K562 (cell line): ENCODE results near the gene LPA. TPM values are rescaled to one million over a fixed set of nuclear protein-coding genes. Genes with fewer than 3 reads are reported as not detected.
A peak's percentile ranks its signal among the peaks of the same experiment; 100 is the strongest.

Experiments
- ATAC-seq: fragments of 200-7000 bp; cut with Tn5 transposase; 3 replicates; pipeline ENCODE4 v1.9.1; 2020; ENCODE audit warnings: moderate library complexity
- BruUV-seq: library from RNA; stranded (reverse); fragments of 400-500 nt; replicated peaks from 2 replicates; lab custom pipeline; 2021; lab: Mats Ljungman, UMichigan
- CTCF ChIA-PET: fragments of 300-600 bp; formaldehyde crosslinking; extraction: SDS; loops from one replicate; lab custom pipeline; 2021; ENCODE audit warnings: low intra/inter-chr PET ratio; lab: Yijun Ruan, JAX
- POLR2A ChIA-PET: fragments of 300-600, 350-650 bp; sonication (Branson Sonifier 250); formaldehyde crosslinking; extraction: SDS; loops from one replicate; lab custom pipeline; 2021; ENCODE audit warnings: antibody characterized with exemption, inconsistent platforms; lab: Yijun Ruan, JAX
- DNase-seq, 4 experiments: peaks; one replicate each; pipeline versions ENCODE4 v3.0.0 to v3.0.0-alpha.2; 2011 to 2018; ENCODE audit warnings: low spot score in 3 of 4, mixed read lengths in 3 of 4; ENCODE audit errors: extremely low read depth in 1 of 4
- FAIRE-seq: peaks from 2 replicates; lab custom pipeline; 2011; peaks lifted over from hg19 to GRCh38; lab: Jason Lieb, UNC
- H2AFZ ChIP-seq: 2 replicates; pipeline ENCODE4 v1.6.0; 2011; ENCODE audit warnings: low read depth, low read length, control low read depth, inconsistent platforms
- H3K27ac ChIP-seq: fragments of 200-600 bp; 3 replicates; pipeline ENCODE4 v1.8.0; 2011; ENCODE audit warnings: low read depth, mild to moderate bottlenecking, control low read depth, inconsistent platforms, low read length, moderate library complexity, mixed read lengths; ENCODE audit errors: extremely low read depth
- H3K27me3 ChIP-seq, 2 experiments: fragments of 300-600 bp in 1 of 2; 2 replicates in 1 of 2; 3 replicates in 1 of 2; pipeline versions ENCODE4 v1.6.0 to v1.8.0; 2011; ENCODE audit warnings: inconsistent platforms in 2 of 2, low read length in 2 of 2, mild to moderate bottlenecking in 1 of 2, mixed read lengths in 1 of 2, moderate library complexity in 1 of 2; ENCODE audit not compliant: control insufficient read depth in 2 of 2, insufficient read depth in 2 of 2
- H3K36me3 ChIP-seq: fragments of 300-600 bp; 3 replicates; pipeline ENCODE4 v1.8.0; 2011; ENCODE audit warnings: mild to moderate bottlenecking, low read length, inconsistent platforms; ENCODE audit not compliant: control insufficient read depth, insufficient read depth
- H3K4me1 ChIP-seq, 2 experiments: fragments of 200-600 bp in 1 of 2; replicated peaks in 1 of 2; 2 replicates in 1 of 2; 3 replicates in 1 of 2; pipeline versions ENCODE4 v1.5.1 to v1.8.0; 2011; ENCODE audit warnings: inconsistent platforms in 2 of 2, low read length in 2 of 2, mild to moderate bottlenecking in 1 of 2, mixed read lengths in 1 of 2, moderate library complexity in 1 of 2; ENCODE audit not compliant: control insufficient read depth in 2 of 2, insufficient read depth in 2 of 2
- H3K4me2 ChIP-seq: 2 replicates; pipeline ENCODE4 v1.6.1; 2011; ENCODE audit warnings: low read length, control low read depth, inconsistent platforms, mixed read lengths; ENCODE audit not compliant: insufficient read depth
- H3K4me3 ChIP-seq: fragments of 200-600 bp; sonication (generic), shearing (Covaris generic); 2 replicates; pipeline ENCODE4 v1.5.1; 2016; ENCODE audit warnings: control low read depth, inconsistent platforms
- H3K79me2 ChIP-seq: fragments of 200-600 bp; 3 replicates; pipeline ENCODE4 v1.8.0; 2011; ENCODE audit warnings: low read length, inconsistent platforms; ENCODE audit not compliant: control insufficient read depth, insufficient read depth
- H3K9ac ChIP-seq, 2 experiments: 2 replicates each; pipeline versions ENCODE4 v1.6.0 to v1.6.1; 2011; ENCODE audit warnings: low read depth in 2 of 2, low read length in 2 of 2, control low read depth in 1 of 2, inconsistent platforms in 1 of 2, mild to moderate bottlenecking in 1 of 2, mixed read lengths in 1 of 2; ENCODE audit not compliant: insufficient read depth in 1 of 2
- H3K9me1 ChIP-seq: one replicate; pipeline ENCODE4 v1.6.0; 2011; ENCODE audit warnings: inconsistent platforms, mild to moderate bottlenecking, low read length, moderate library complexity; ENCODE audit not compliant: control insufficient read depth, insufficient read depth
- H3K9me3 ChIP-seq: replicated peaks from 2 replicates; pipeline ENCODE4 v1.5.1; 2011; ENCODE audit warnings: low read depth, low read length, inconsistent platforms; ENCODE audit not compliant: control insufficient read depth, insufficient read depth
- H4K20me1 ChIP-seq: replicated peaks from 2 replicates; pipeline ENCODE4 v1.6.1; 2011; ENCODE audit warnings: low read length, inconsistent platforms, mixed read lengths; ENCODE audit not compliant: control insufficient read depth, insufficient read depth
- FOSL1 ChIP-seq: fragments of 200-800 bp; sonication (Bioruptor generic); conservative IDR thresholded peaks from 2 replicates; pipeline ENCODE4 v1.6.1; 2016; ENCODE audit warnings: missing genetic modification characterization, missing compliant biosample characterization
- GABPA ChIP-seq: fragments of 200-800 bp; sonication (Bioruptor generic); conservative IDR thresholded peaks from 2 replicates; pipeline ENCODE4 v1.6.1; 2016; ENCODE audit warnings: low read depth, missing genetic modification characterization, missing compliant biosample characterization
- SAFB2 ChIP-seq: fragments of 200-400 bp; formaldehyde crosslinking; IDR thresholded peaks from 2 replicates; pipeline ENCODE4 v1.6.1; 2018; ENCODE audit warnings: borderline replicate concordance, low read length, low read depth, moderate library complexity; ENCODE audit not compliant: severe bottlenecking
- SLC30A9 ChIP-seq: fragments of 250-450 bp; sonication (Bioruptor Pico); IDR thresholded peaks from 2 replicates; pipeline ENCODE4 v1.8.0; 2022; ENCODE audit warnings: mild to moderate bottlenecking, moderate library complexity
- ZNF184 ChIP-seq: sonication (generic); formaldehyde crosslinking; IDR thresholded peaks from 2 replicates; pipeline ENCODE4 v1.5.0; 2020; ENCODE audit warnings: missing genetic modification reagents
- ZNF583 ChIP-seq: fragments of 250-450 bp; sonication (Bioruptor Pico); IDR thresholded peaks from 2 replicates; pipeline ENCODE4 v1.4.0; 2020
- ZNF589 ChIP-seq: fragments of 200-800 bp; sonication (Bioruptor generic); IDR thresholded peaks from 2 replicates; pipeline ENCODE4 v1.6.1; 2016; ENCODE audit warnings: low read depth, missing genetic modification characterization, missing compliant biosample characterization
- WGBS: fragments of 100-300 bp; shearing (Covaris generic); methylation state at CpG from one replicate; pipeline ENCODE4 v1.1.6; 2016; ENCODE audit warnings: low coverage, mixed read lengths; ENCODE audit not compliant: insufficient coverage; ENCODE audit errors: missing lambda C conversion rate; 5-methylcytosine and 5-hydroxymethylcytosine counted together
- in situ Hi-C: fragments of 300-500 bp; cut with MboI; formaldehyde crosslinking; loops from 4 replicates; pipeline ENCODE4 v1.15.0; 2018; ENCODE audit warnings: inconsistent platforms, mixed read lengths
- intact Hi-C: fragments of 100-400 bp; cut with micrococcal nuclease; formaldehyde crosslinking; loops from 2 replicates; pipeline ENCODE4 v1.14.2; 2022
- polyA plus RNA-seq, 8 experiments: library from polyadenylated mRNA; depleted of rRNA in 4 of 8; stranded (reverse) in 5 of 8; unstranded in 3 of 8; fragments of >200 nt; fragmentation: Nextera tagmentation in 2 of 8; fragmentation: Illumina TruSeq in 1 of 8; extraction: Ambion mirVana in 2 of 8; extraction: Trizol in 1 of 8; gene quantifications; 2 replicates each; pipeline versions ENCODE4 v1.2.1 to v1.2.3, GENCODE V29; 2011 to 2014; ENCODE audit warnings: inconsistent platforms in 1 of 8, missing spikeins in 1 of 8
- total RNA-seq, 7 experiments: library from RNA; depleted of rRNA in 6 of 7; stranded (reverse); fragments of >200 nt in 6 of 7; fragmentation: Illumina TruSeq in 2 of 7; extraction: Trizol in 2 of 7; gene quantifications; 2 replicates each; pipeline versions ENCODE4 v1.2.1 to v1.2.3, GENCODE V29; 2011 to 2021; ENCODE audit warnings: low replicate concordance in 1 of 7
- TF ChIP-seq, protein P1 (sequence below), 2 experiments: fragments of 200-800 bp in 1 of 2; sonication (Bioruptor generic) in 1 of 2; sonication (generic) in 1 of 2; formaldehyde crosslinking in 1 of 2; IDR thresholded peaks in 1 of 2; conservative IDR thresholded peaks in 1 of 2; 2 replicates each; pipeline versions ENCODE4 v1.5.0 to v1.6.1; 2016 to 2020; ENCODE audit warnings: missing compliant biosample characterization in 1 of 2, missing genetic modification characterization in 1 of 2, missing genetic modification reagents in 1 of 2

LPA gene
- total and polyA plus RNA-seq, 9 of the 15 experiments (the other 6 are each of a cell fraction or from before 2014, with no cell fraction given): 0.01 to 0.18 (median 0.07) TPM; not detected in 6

DNA sequence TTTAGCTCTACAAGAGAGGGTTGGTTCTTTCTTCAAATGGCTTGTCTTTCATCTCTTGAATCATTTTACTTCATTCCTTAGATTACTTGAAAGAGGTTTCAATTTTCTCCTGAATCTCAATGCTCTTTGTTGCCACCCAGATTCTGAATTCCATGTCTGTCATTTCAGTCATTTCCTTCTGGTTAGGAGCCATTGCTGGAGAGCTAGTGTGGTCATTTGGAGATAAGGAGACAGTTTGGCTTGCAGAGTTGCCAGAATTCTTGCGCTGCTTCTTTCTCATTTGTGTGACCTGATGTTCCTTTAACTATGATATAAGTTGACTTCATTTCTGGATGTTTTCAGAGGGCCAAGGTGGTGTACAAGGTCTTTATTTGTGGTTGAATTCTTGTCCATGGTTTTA is 158.1 kb downstream of the LPA start:
- POLR2A ChIA-PET: no interaction called here
- in situ Hi-C loops: no loop called here
- FAIRE-seq: no peak
- BruUV-seq: no TSS peak
- Histone ChIP-seq H3K9ac (no peak overlapping the region), H3K4me3 (no peak overlapping the region), H3K4me2 (no peak overlapping the region), H3K9me3 (no peaks in the 10 kb centered on the region), H3K4me1 (peaks cover 0 to 5% of the 10 kb centered on the region in 2 experiments; a peak in 3 of 5 replicates), H3K27me3 (0 out of 5 replicates have a peak, but pooled peaks cover 0 to 5% of the 10 kb centered on the region in 2 experiments), H3K9me1 (no peaks in the 10 kb centered on the region), H3K27ac (no peak overlapping the region), H2AFZ (no peak overlapping the region), H4K20me1 (no peaks in the 10 kb centered on the region), H3K79me2 (no peaks in the 10 kb centered on the region), H3K36me3 (no peaks in the 10 kb centered on the region)
- CTCF ChIA-PET: no interaction called here
- no peak for ATAC-seq
- DNase-seq: no peak
- peak; percentile 43; the same call in 1 of the 2 replicates for TF ChIP-seq ZNF589 (CRISPR knock-in tag)
- TF ChIP-seq SLC30A9 (CRISPR knock-in tag): no peak
- TF ChIP-seq ZNF184 (CRISPR knock-in tag): peak; percentile 65; the same call in 1 of the 2 replicates
- no peak for TF ChIP-seq SAFB2
- peak; percentile 54 for TF ChIP-seq FOSL1 (tag)
- no peak for TF ChIP-seq ZNF583
- peak; percentile 33; the same call in 1 of the 2 replicates for TF ChIP-seq GABPA (tag)
- TF ChIP-seq, protein P1, sequence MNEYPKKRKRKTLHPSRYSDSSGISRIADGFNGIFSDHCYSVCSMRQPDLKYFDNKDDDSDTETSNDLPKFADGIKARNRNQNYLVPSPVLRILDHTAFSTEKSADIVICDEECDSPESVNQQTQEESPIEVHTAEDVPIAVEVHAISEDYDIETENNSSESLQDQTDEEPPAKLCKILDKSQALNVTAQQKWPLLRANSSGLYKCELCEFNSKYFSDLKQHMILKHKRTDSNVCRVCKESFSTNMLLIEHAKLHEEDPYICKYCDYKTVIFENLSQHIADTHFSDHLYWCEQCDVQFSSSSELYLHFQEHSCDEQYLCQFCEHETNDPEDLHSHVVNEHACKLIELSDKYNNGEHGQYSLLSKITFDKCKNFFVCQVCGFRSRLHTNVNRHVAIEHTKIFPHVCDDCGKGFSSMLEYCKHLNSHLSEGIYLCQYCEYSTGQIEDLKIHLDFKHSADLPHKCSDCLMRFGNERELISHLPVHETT (CRISPR knock-in tag; conservative IDR thresholded peaks at IDR 0.05 in 1 of 2, IDR thresholded peaks at IDR 0.05 in 1 of 2): peak in 1 of 2 experiments; percentile 37; a peak in 1 of 4 replicates
- intact Hi-C loops: no loop called here
- 9% methylated on average over 1 of the region's 1 CpG for WGBS
